MCF 10A (cell line): ENCODE results near the gene BCL2. TPM values are rescaled to one million over a fixed set of nuclear protein-coding genes. Genes with fewer than 3 reads are reported as not detected.

Experiments
- BruUV-seq: library from RNA; stranded (reverse); fragments of 400-500 nt; replicated peaks from 2 replicates; lab custom pipeline; 2021; lab: Mats Ljungman, UMichigan
- CTCF ChIA-PET: fragments of 300-600 bp; sonication (Branson Sonifier 250); formaldehyde crosslinking; extraction: SDS; loops from one replicate; lab custom pipeline; 2021; ENCODE audit warnings: antibody characterized with exemption, inconsistent platforms; lab: Yijun Ruan, JAX
- POLR2A ChIA-PET: fragments of 300-600, 350-650 bp; sonication (Branson Sonifier 250); formaldehyde crosslinking; extraction: SDS; loops from one replicate; lab custom pipeline; 2020; ENCODE audit warnings: antibody characterized with exemption, inconsistent platforms; lab: Yijun Ruan, JAX
- DNase-seq: peaks from one replicate; pipeline ENCODE4 v3.0.0-alpha.2; 2018; ENCODE audit not compliant: unreplicated experiment
- H3K27ac Mint-ChIP-seq: one replicate; pipeline ENCODE4 v1.8.0; 2022; ENCODE audit warnings: mild to moderate bottlenecking, low read depth, mixed read lengths; ENCODE audit not compliant: unreplicated experiment
- H3K27me3 Mint-ChIP-seq: one replicate; pipeline ENCODE4 v1.8.0; 2022; ENCODE audit warnings: mixed read lengths; ENCODE audit not compliant: insufficient read depth, unreplicated experiment
- H3K36me3 Mint-ChIP-seq: one replicate; pipeline ENCODE4 v1.8.0; 2022; ENCODE audit warnings: mild to moderate bottlenecking, moderate library complexity, mixed read lengths; ENCODE audit not compliant: insufficient read depth, unreplicated experiment
- H3K4me1 Mint-ChIP-seq: one replicate; pipeline ENCODE4 v1.8.0; 2022; ENCODE audit warnings: mixed read lengths; ENCODE audit not compliant: insufficient read depth, unreplicated experiment
- H3K4me3 Mint-ChIP-seq: one replicate; pipeline ENCODE4 v1.8.0; 2022; ENCODE audit warnings: mild to moderate bottlenecking, moderate library complexity, mixed read lengths; ENCODE audit not compliant: unreplicated experiment
- H3K9me3 Mint-ChIP-seq: one replicate; pipeline ENCODE4 v1.8.0; 2022; ENCODE audit warnings: mixed read lengths; ENCODE audit not compliant: unreplicated experiment
- CTCF ChIP-seq: fragments of 200-600 bp; IDR thresholded peaks from one replicate; pipeline ENCODE4 v1.8.0; 2022; ENCODE audit warnings: antibody characterized with exemption, mild to moderate bottlenecking; ENCODE audit not compliant: unreplicated experiment
- intact Hi-C: fragments of 100-400 bp; cut with micrococcal nuclease; formaldehyde crosslinking; loops from 2 replicates; pipeline ENCODE4 v1.14.1; 2022
- total RNA-seq: library from RNA; stranded (reverse); gene quantifications from 2 replicates; pipeline ENCODE4 v1.2.3, GENCODE V29; 2022

Gene BCL2
- total RNA-seq, 1 experiment from 2014 or later = 3.0 TPM

GRCh38 chr18:63113899-63114565 is 205.5 kb downstream of the BCL2 start:
- Mint-ChIP-seq H3K36me3 (no peaks in the 10 kb centered on the region), H3K4me1 (peaks cover 5% of the 10 kb centered on the region), H3K27me3 (no peaks in the 10 kb centered on the region), H3K27ac (no peak overlapping the region), H3K4me3 (no peak overlapping the region), H3K9me3 (no peaks in the 10 kb centered on the region)
- ChIA-PET CTCF (interaction anchor here (1.0 to 1.2 kb wide), 2 partner anchors 18 to 41 kb away, joined by 3 read pairs; no protein-coding TSS in a partner anchor), POLR2A (interaction anchor here (0.9 kb wide), 1 partner anchor 9 kb away, joined by 3 read pairs; no protein-coding TSS in a partner anchor)
- BruUV-seq = no TSS peak
- intact Hi-C loops = no loop called here
- DNase-seq = no peak
- no peak for TF ChIP-seq CTCF

- TF ChIP-seq CTCF = no peak
- Mint-ChIP-seq H3K36me3 (no peaks in the 10 kb centered on the region), H3K27ac (no peak overlapping the region), H3K9me3 (no peaks in the 10 kb centered on the region), H3K4me1 (peaks cover 5% of the 10 kb centered on the region), H3K27me3 (no peaks in the 10 kb centered on the region), H3K4me3 (no peak overlapping the region)
- BruUV-seq = no TSS peak
- intact Hi-C loops = no loop called here
- DNase-seq = no peak
- CTCF ChIA-PET = interaction anchor here (0.6 to 0.8 kb wide), 2 partner anchors 17 to 36 kb away, joined by 4 read pairs; no protein-coding TSS in a partner anchor
- POLR2A ChIA-PET = no interaction called here
Observed at GRCh38 chr18:63112706-63113105, 206.9 kb downstream of the BCL2 start.

GRCh38 chr18:63111671-63112402 is 207.7 kb downstream of the BCL2 start:
- CTCF ChIA-PET = interaction anchor here (0.8 kb wide), 1 partner anchor 16 kb away, joined by 4 read pairs; no protein-coding TSS in a partner anchor
- POLR2A ChIA-PET = no interaction called here
- no peak overlapping the region for H3K27ac Mint-ChIP-seq
- H3K36me3 Mint-ChIP-seq = no peaks in the 10 kb centered on the region
- no peak overlapping the region for H3K4me3 Mint-ChIP-seq
- intact Hi-C loops = no loop called here
- no peaks in the 10 kb centered on the region for H3K9me3 Mint-ChIP-seq
- no peaks in the 10 kb centered on the region for H3K27me3 Mint-ChIP-seq
- BruUV-seq = no TSS peak
- TF ChIP-seq CTCF = no peak
- no peak for DNase-seq
- peaks cover 5% of the 10 kb centered on the region for H3K4me1 Mint-ChIP-seq

- H3K27ac Mint-ChIP-seq = no peak overlapping the region
- CTCF ChIA-PET = no interaction called here
- H3K4me3 Mint-ChIP-seq = no peak overlapping the region
- H3K4me1 Mint-ChIP-seq = peaks cover 5% of the 10 kb centered on the region
- no peak for TF ChIP-seq CTCF
- H3K27me3 Mint-ChIP-seq = no peaks in the 10 kb centered on the region
- H3K9me3 Mint-ChIP-seq = no peaks in the 10 kb centered on the region
- no TSS peak for BruUV-seq
- intact Hi-C loops = no loop called here
- no peaks in the 10 kb centered on the region for H3K36me3 Mint-ChIP-seq
- DNase-seq = peak; percentile 6
- POLR2A ChIA-PET = no interaction called here
Observed at GRCh38 chr18:63109802-63110201, 209.8 kb downstream of the BCL2 start.
